DMS153 (cell line): ENCODE results near the gene UQCR10.
A peak's percentile ranks its signal among the peaks of the same experiment; 100 is the strongest.
"Not testable (repeated sequence)": the region's sequence is repeated elsewhere in the genome, so short reads cannot be mapped to it uniquely, and the experiment has no call there.

Experiments
- DNase-seq: peaks from one replicate; lab custom pipeline; 2025; lab: John Stamatoyannopoulos, UW

Gene UQCR10

GRCh38 chr22:29737251-29738117, 29.7 kb upstream of the UQCR10 start:
- DNase-seq: no peak

GRCh38 chr22:29738118-29738815, 28.9 kb upstream of the UQCR10 start:
- DNase-seq: no peak

- DNase-seq: no peak
Measured at GRCh38 chr22:29739346-29739875, 27.8 kb upstream of the UQCR10 start.

- no peak for DNase-seq
Measured at GRCh38 chr22:29740216-29740615, 27.0 kb upstream of the UQCR10 start.

GRCh38 chr22:29741926-29742325, 25.2 kb upstream of the UQCR10 start:
- no peak for DNase-seq

GRCh38 chr22:29742326-29742725, 24.8 kb upstream of the UQCR10 start:
- DNase-seq: no peak

GRCh38 chr22:29744902-29745301, 22.3 kb upstream of the UQCR10 start:
- DNase-seq: peak; percentile 8

- no peak for DNase-seq
Measured at GRCh38 chr22:29747832-29748231, 19.3 kb upstream of the UQCR10 start.

GRCh38 chr22:29748248-29748893, 18.8 kb upstream of the UQCR10 start:
- DNase-seq: no peak

- no peak for DNase-seq
Measured at GRCh38 chr22:29750029-29750428, 17.1 kb upstream of the UQCR10 start.

GRCh38 chr22:29750559-29751538, 16.3 kb upstream of the UQCR10 start:
- no peak for DNase-seq

- DNase-seq: no peak
Measured at GRCh38 chr22:29751669-29752068, 15.5 kb upstream of the UQCR10 start.

- no peak for DNase-seq
Measured at GRCh38 chr22:29753808-29754657, 13.1 kb upstream of the UQCR10 start.

GRCh38 chr22:29754658-29755395, 12.3 kb upstream of the UQCR10 start:
- DNase-seq: not testable (repeated sequence)

- no peak for DNase-seq
Measured at GRCh38 chr22:29755889-29756288, 11.3 kb upstream of the UQCR10 start.

- DNase-seq: no peak
Measured at GRCh38 chr22:29756341-29756740, 10.8 kb upstream of the UQCR10 start.

GRCh38 chr22:29757096-29757495, 10.1 kb upstream of the UQCR10 start:
- DNase-seq: no peak

GRCh38 chr22:29758068-29758622, 9.0 kb upstream of the UQCR10 start:
- DNase-seq: no peak

GRCh38 chr22:29758959-29759358, 8.2 kb upstream of the UQCR10 start:
- no peak for DNase-seq
